ENCODE measurements around the gene TP53.
"Not testable (repeated sequence)": the region's sequence is repeated elsewhere in the genome, so short reads cannot be mapped to it uniquely, and the experiment has no call there.

Gene TP53

GRCh38 chr17:7674934-7675333, 12.4 kb downstream of the TP53 start:
- DNase-seq (ENCODE audit: low read depth in 2 of 2): no peak

GRCh38 chr17:7673239-7673638, 14.1 kb downstream of the TP53 start:
- no peak for DNase-seq (ENCODE audit: low read depth in 2 of 2)

- no peak for DNase-seq (ENCODE audit: low read depth in 2 of 2)
Observed at GRCh38 chr17:7668482-7668881, 18.8 kb downstream of the TP53 start.

GRCh38 chr17:7667656-7668406, 19.5 kb downstream of the TP53 start:
- no peak for DNase-seq (ENCODE audit: low read depth in 2 of 2)

- DNase-seq (ENCODE audit: low read depth in 2 of 2): no peak
Observed at GRCh38 chr17:7656958-7657609, 30.2 kb downstream of the TP53 start.

GRCh38 chr17:7655541-7655840, 31.8 kb downstream of the TP53 start:
- DNase-seq (ENCODE audit: low read depth in 2 of 2): no peak

- no peak for DNase-seq (ENCODE audit: low read depth in 2 of 2)
Observed at GRCh38 chr17:7654832-7655540, 32.3 kb downstream of the TP53 start.

GRCh38 chr17:7652388-7653356, 34.6 kb downstream of the TP53 start:
- no peak for DNase-seq (ENCODE audit: low read depth in 2 of 2)

- no peak for DNase-seq (ENCODE audit: low read depth in 2 of 2)
Observed at GRCh38 chr17:7651665-7652387, 35.5 kb downstream of the TP53 start.

- no peak for DNase-seq (ENCODE audit: low read depth in 2 of 2)
Observed at GRCh38 chr17:7651097-7651664, 36.1 kb downstream of the TP53 start.

- DNase-seq (ENCODE audit: low read depth in 2 of 2): peak; percentile 53 to 57
Observed at GRCh38 chr17:7650509-7651096, 36.7 kb downstream of the TP53 start, which contains the start of gene ATP1B2. Gene ATP1B2, plus strand, starts transcription at chr17:7650926. Its CDS starts 593 bp downstream, at chr17:7651519.

- no peak for DNase-seq (ENCODE audit: low read depth in 2 of 2)
Observed at GRCh38 chr17:7647018-7647417, 40.3 kb downstream of the TP53 start.

- DNase-seq (ENCODE audit: low read depth in 2 of 2): no peak
Observed at GRCh38 chr17:7646457-7646856, 40.8 kb downstream of the TP53 start.

- no peak for DNase-seq (ENCODE audit: low read depth in 2 of 2)
Observed at GRCh38 chr17:7644775-7645174, 42.5 kb downstream of the TP53 start.

- not testable (repeated sequence) for DNase-seq (ENCODE audit: low read depth in 2 of 2)
Observed at GRCh38 chr17:7641635-7642034, 45.7 kb downstream of the TP53 start.

- DNase-seq (ENCODE audit: low read depth in 2 of 2): no peak
Observed at GRCh38 chr17:7640783-7641182, 46.5 kb downstream of the TP53 start.

- DNase-seq (ENCODE audit: low read depth in 2 of 2): no peak
Observed at GRCh38 chr17:7636163-7636562, 51.1 kb downstream of the TP53 start.

- no peak for DNase-seq (ENCODE audit: low read depth in 2 of 2)
Observed at GRCh38 chr17:7634384-7634783, 52.9 kb downstream of the TP53 start.

- DNase-seq (ENCODE audit: low read depth in 2 of 2): no peak
Observed at GRCh38 chr17:7633093-7633492, 54.2 kb downstream of the TP53 start.

GRCh38 chr17:7632492-7632894, 54.8 kb downstream of the TP53 start:
- DNase-seq (ENCODE audit: low read depth in 2 of 2): no peak

Measured in stimulated activated CD8-positive, alpha-beta memory T cell treated with anti-CD3 and anti-CD28 coated beads, Interleukin-15, amount 100 ng/mL, for 4 hours (primary cell).